Subcutaneous abdominal adipose tissue (tissue), 5 donors: ENCODE data around the gene ETF1.

Experiments
- H3K27ac ChIP-seq: one replicate; pipeline ENCODE4 v1.7.0; 2013; ENCODE audit warnings: low read depth, mild to moderate bottlenecking, inconsistent platforms, low read length, moderate library complexity
- H3K27me3 ChIP-seq, 5 donors: one replicate each; pipeline ENCODE4 v1.7.0; 2013; ENCODE audit warnings: low read length in 5 of 5, inconsistent platforms in 1 of 5; ENCODE audit not compliant: control insufficient read depth in 5 of 5, insufficient read depth in 4 of 5
- H3K36me3 ChIP-seq, 5 donors: one replicate each; pipeline ENCODE4 v1.7.0; 2013; ENCODE audit warnings: low read length in 5 of 5; ENCODE audit not compliant: control insufficient read depth in 5 of 5, insufficient read depth in 5 of 5
- H3K4me1 ChIP-seq, 5 donors: one replicate each; pipeline ENCODE4 v1.7.0; 2013; ENCODE audit warnings: low read length in 5 of 5, mild to moderate bottlenecking in 3 of 5, moderate library complexity in 1 of 5; ENCODE audit not compliant: control insufficient read depth in 5 of 5, insufficient read depth in 5 of 5
- H3K4me3 ChIP-seq, 5 donors: one replicate each; pipeline ENCODE4 v1.7.0; 2013; ENCODE audit warnings: low read length in 5 of 5, low read depth in 1 of 5
- H3K9ac ChIP-seq, 5 donors: one replicate each; pipeline ENCODE4 v1.7.0; 2013; ENCODE audit warnings: low read length in 5 of 5, mild to moderate bottlenecking in 4 of 5, moderate library complexity in 3 of 5
- H3K9me3 ChIP-seq, 5 donors: one replicate each; pipeline ENCODE4 v1.7.0; 2013; ENCODE audit warnings: low read length in 5 of 5; ENCODE audit not compliant: control insufficient read depth in 5 of 5
- donor health status: healthy.
- donor health status: healthy.
- donor health status: healthy.
- donor health status: healthy.
- donor health status: healthy.

Gene ETF1

GRCh38 chr5:138575194-138576015 lies 32.4 kb upstream of the ETF1 start, which contains the start of gene HSPA9:
Gene HSPA9, minus strand, starts transcription at chr5:138575401. Its CDS starts 83 bp downstream, at chr5:138575318.
- peak within 1 kb of the TSS; percentile 100 for H3K27ac ChIP-seq
- peaks cover 6 to 25% (median 16%) of the 10 kb centered on the region in 5 donors for H3K4me1 ChIP-seq
- no peaks in the 10 kb centered on the region for H3K9me3 ChIP-seq
- peaks cover 6 to 31% (median 24%) of the 10 kb centered on the region in 5 donors for H3K36me3 ChIP-seq
- H3K4me3 ChIP-seq = peak within 1 kb of the TSS; percentile 94 to 99 (median 96)
- no peaks in the 10 kb centered on the region for H3K27me3 ChIP-seq
- peak within 1 kb of the TSS; percentile 98 to 100 (median 99) for H3K9ac ChIP-seq

- H3K9ac ChIP-seq = peak overlapping the region; percentile 98 to 100 (median 99)
- peaks cover 6 to 37% (median 30%) of the 10 kb centered on the region in 5 donors for H3K36me3 ChIP-seq
- peak overlapping the region; percentile 94 to 99 (median 96) for H3K4me3 ChIP-seq
- H3K9me3 ChIP-seq = no peaks in the 10 kb centered on the region
- peaks cover 6 to 23% (median 14%) of the 10 kb centered on the region in 5 donors for H3K4me1 ChIP-seq
- H3K27ac ChIP-seq = peak overlapping the region; percentile 100
- no peaks in the 10 kb centered on the region for H3K27me3 ChIP-seq
Observed at GRCh38 chr5:138574744-138575193, 31.7 kb upstream of the ETF1 start.

- H3K36me3 ChIP-seq = peaks cover 11 to 43% (median 37%) of the 10 kb centered on the region in 5 donors
- H3K9me3 ChIP-seq = no peaks in the 10 kb centered on the region
- H3K9ac ChIP-seq = peak overlapping the region; percentile 98 to 100 (median 99)
- H3K27ac ChIP-seq = peak overlapping the region; percentile 100
- no peaks in the 10 kb centered on the region for H3K27me3 ChIP-seq
- peaks cover 6 to 21% (median 14%) of the 10 kb centered on the region in 5 donors for H3K4me1 ChIP-seq
- H3K4me3 ChIP-seq = peak overlapping the region; percentile 94 to 99 (median 96)
Observed at GRCh38 chr5:138573949-138574670, 31.1 kb upstream of the ETF1 start.

- H3K4me3 ChIP-seq = no peak overlapping the region
- H3K4me1 ChIP-seq = peaks cover 6 to 21% (median 14%) of the 10 kb centered on the region in 5 donors
- peak overlapping the region; percentile 100 for H3K27ac ChIP-seq
- no peaks in the 10 kb centered on the region for H3K9me3 ChIP-seq
- H3K27me3 ChIP-seq = no peaks in the 10 kb centered on the region
- peaks cover 18 to 52% (median 45%) of the 10 kb centered on the region in 5 donors for H3K36me3 ChIP-seq
- peak overlapping the region in 1 of 5 donors; percentile 100 for H3K9ac ChIP-seq
Observed at GRCh38 chr5:138573223-138573622, 30.2 kb upstream of the ETF1 start.

GRCh38 chr5:138570871-138571270 lies 27.8 kb upstream of the ETF1 start:
- Histone ChIP-seq H3K27ac (no peak overlapping the region), H3K36me3 (peaks cover 35 to 76% (median 69%) of the 10 kb centered on the region in 5 donors), H3K27me3 (no peaks in the 10 kb centered on the region), H3K4me3 (no peak overlapping the region), H3K9me3 (no peaks in the 10 kb centered on the region), H3K9ac (no peak overlapping the region), H3K4me1 (peaks cover 6 to 21% (median 14%) of the 10 kb centered on the region in 5 donors)

GRCh38 chr5:138569782-138570181 lies 26.7 kb upstream of the ETF1 start:
- H3K27me3 ChIP-seq = no peaks in the 10 kb centered on the region
- no peaks in the 10 kb centered on the region for H3K9me3 ChIP-seq
- H3K9ac ChIP-seq = no peak overlapping the region
- peaks cover 42 to 86% (median 80%) of the 10 kb centered on the region in 5 donors for H3K36me3 ChIP-seq
- H3K4me3 ChIP-seq = no peak overlapping the region
- H3K4me1 ChIP-seq = peaks cover 3 to 21% (median 13%) of the 10 kb centered on the region in 5 donors
- H3K27ac ChIP-seq = no peak overlapping the region

- H3K36me3 ChIP-seq = peaks cover 46 to 96% (median 92%) of the 10 kb centered on the region in 5 donors
- H3K9ac ChIP-seq = no peak overlapping the region
- H3K4me1 ChIP-seq = peaks cover 0 to 7% (median 0%) of the 10 kb centered on the region in 5 donors
- H3K4me3 ChIP-seq = no peak overlapping the region
- H3K27me3 ChIP-seq = no peaks in the 10 kb centered on the region
- no peak overlapping the region for H3K27ac ChIP-seq
- no peaks in the 10 kb centered on the region for H3K9me3 ChIP-seq
Observed at GRCh38 chr5:138568061-138568824, 25.2 kb upstream of the ETF1 start.

GRCh38 chr5:138566792-138567191 lies 23.8 kb upstream of the ETF1 start:
- Histone ChIP-seq H3K4me3 (no peak overlapping the region), H3K27ac (no peak overlapping the region), H3K27me3 (no peaks in the 10 kb centered on the region), H3K9ac (no peak overlapping the region), H3K9me3 (no peaks in the 10 kb centered on the region), H3K4me1 (peaks cover 0 to under 1% (median 0%) of the 10 kb centered on the region in 5 donors), H3K36me3 (peaks cover 48 to 88% (median 86%) of the 10 kb centered on the region in 5 donors)

GRCh38 chr5:138565100-138565821 lies 22.2 kb upstream of the ETF1 start:
- no peaks in the 10 kb centered on the region for H3K27me3 ChIP-seq
- H3K27ac ChIP-seq = no peak overlapping the region
- peaks cover 56 to 90% (median 86%) of the 10 kb centered on the region in 5 donors for H3K36me3 ChIP-seq
- no peak overlapping the region for H3K9ac ChIP-seq
- H3K9me3 ChIP-seq = no peaks in the 10 kb centered on the region
- H3K4me3 ChIP-seq = no peak overlapping the region
- no peaks in the 10 kb centered on the region for H3K4me1 ChIP-seq
